Measurements from ENCODE around the gene PHLDA2. TPM values are rescaled to one million over a fixed set of nuclear protein-coding genes. Genes with fewer than 3 reads are reported as not detected.
A peak's percentile ranks its signal among the peaks of the same experiment; 100 is the strongest.
"Not testable (repeated sequence)": the region's sequence is repeated elsewhere in the genome, so short reads cannot be mapped to it uniquely, and the experiment has no call there.

PHLDA2 gene
- polyA plus RNA-seq, 2 of the 4 experiments (the other 2 are of a cell fraction): 7.0 to 49.6 TPM

- Histone ChIP-seq H3K9me3 (no peaks in the 10 kb centered on the region), H3K4me2 (no peak overlapping the region), H3K4me1 (peaks cover 31% of the 10 kb centered on the region), H3K4me3 (no peak overlapping the region), H3K27ac (0 out of 6 replicates have a peak overlapping the region, but pooled peaks of 1 of the 2 experiments have one; percentile 90)
- 94% methylated on average over 12 of the region's 13 CpGs for WGBS (ENCODE audit: missing lambda C conversion rate)
- ChIA-PET POLR2A (interaction anchor here (0.8 to 1.2 kb wide), 2 partner anchors 10 to 19 kb away, joined by 3 to 7 read pairs; partner anchors contain the start of gene PHLDA2), CTCF (interaction anchor here (0.5 to 5.6 kb wide), 6 partner anchors 12 to 377 kb away, joined by 3 to 29 read pairs (median 4); partner anchors contain the start of gene PHLDA2)
- FAIRE-seq (no peak), ATAC-seq (no peak), DNase-seq (ENCODE audit: low read depth in 1 of 2, low spot score in 1 of 2) (no peak)
- TF ChIP-seq HEYL (CRISPR knock-in tag; IDR thresholded peaks at IDR 0.05): no peak
- no peak for TF ChIP-seq JUN (IDR thresholded peaks at IDR 0.05)
- TF ChIP-seq FOSB (CRISPR knock-in tag; IDR thresholded peaks at IDR 0.05): no peak
- TF ChIP-seq RFX5 (IDR thresholded peaks at IDR 0.05): no peak
- TF ChIP-seq HES2 (IDR thresholded peaks at IDR 0.05): no peak
- no peak for TF ChIP-seq CBX8 (IDR thresholded peaks at IDR 0.05)
- no peak for TF ChIP-seq RAD21 (conservative IDR thresholded peaks at IDR 0.05 in 1 of 2, IDR thresholded peaks at IDR 0.05 in 1 of 2)
- no peak for TF ChIP-seq POLR2AphosphoS2 (conservative IDR thresholded peaks at IDR 0.05; ENCODE audit: low read length)
- no peak for TF ChIP-seq GATA3 (IDR thresholded peaks at IDR 0.05; ENCODE audit: borderline replicate concordance)
- no peak for TF ChIP-seq MYC (IDR thresholded peaks at IDR 0.05; ENCODE audit: borderline replicate concordance, low read length)
- TF ChIP-seq CBX2 (IDR thresholded peaks at IDR 0.05; ENCODE audit: borderline replicate concordance, low read depth): no peak
- TF ChIP-seq RARB (CRISPR knock-in tag; IDR thresholded peaks at IDR 0.05): no peak
- TF ChIP-seq ATOH8 (CRISPR knock-in tag; IDR thresholded peaks at IDR 0.05; ENCODE audit: low read depth): no peak
- no peak for TF ChIP-seq ESRRA (IDR thresholded peaks at IDR 0.05; ENCODE audit: borderline replicate concordance, low read length)
- TF ChIP-seq EP300 (IDR thresholded peaks at IDR 0.05): no peak
- TF ChIP-seq MAZ (IDR thresholded peaks at IDR 0.05; ENCODE audit: borderline replicate concordance, low read depth, low read length): no peak
- no peak for TF ChIP-seq ZSCAN20 (CRISPR knock-in tag; IDR thresholded peaks at IDR 0.05)
- no peak for TF ChIP-seq PBX3 (IDR thresholded peaks at IDR 0.05)
Observed at GRCh38 chr11:2910401-2910955, 18.7 kb downstream of the PHLDA2 start.

DNA sequence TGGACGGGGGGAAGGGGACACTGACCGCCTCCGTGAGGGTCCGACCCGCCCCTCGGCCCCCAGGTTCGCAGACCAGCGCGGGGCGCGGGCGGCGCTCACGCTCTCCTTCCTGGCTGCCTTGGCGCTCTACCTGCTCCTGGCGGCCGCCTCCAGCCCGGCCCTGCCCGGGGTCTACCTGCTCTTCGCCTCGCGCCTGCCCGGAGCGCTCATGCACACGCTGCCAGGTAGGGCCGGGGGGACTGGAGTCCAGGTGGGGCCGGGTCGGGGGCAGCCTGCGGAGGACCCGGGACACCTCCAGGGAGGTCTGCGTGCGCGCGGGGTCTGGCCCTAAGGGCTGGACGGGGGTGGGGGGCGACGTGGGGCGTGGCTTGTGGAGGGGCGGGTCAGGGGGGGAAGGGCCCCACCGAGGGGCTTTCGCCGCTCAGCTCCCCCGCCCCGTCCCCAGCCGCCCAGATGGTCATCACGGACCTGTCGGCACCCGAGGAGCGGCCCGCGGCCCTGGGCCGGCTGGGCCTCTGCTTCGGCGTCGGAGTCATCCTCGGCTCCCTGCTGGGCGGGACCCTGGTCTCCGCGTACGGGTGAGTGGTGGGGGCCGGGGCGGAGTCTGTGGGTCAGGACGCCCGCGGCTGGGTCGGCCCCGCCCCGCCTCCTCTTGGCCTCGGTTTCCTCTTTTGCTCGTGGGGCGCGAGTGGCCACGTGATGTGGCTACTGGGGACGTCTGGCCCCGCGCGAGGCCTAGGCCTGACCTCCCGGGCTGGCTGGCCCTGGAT, 19.9 kb downstream of the PHLDA2 start:
- no peak for ATAC-seq
- WGBS (ENCODE audit: missing lambda C conversion rate): 85% methylated on average over 15 of the region's 78 CpGs
- no peak overlapping the region for H3K27ac ChIP-seq
- no peak for FAIRE-seq
- POLR2A ChIA-PET: no interaction called here
- H3K4me3 ChIP-seq: no peak overlapping the region
- peaks cover 37% of the 10 kb centered on the region for H3K4me1 ChIP-seq
- CTCF ChIA-PET: interaction anchor here (1.0 to 5.6 kb wide), 3 partner anchors 16 to 21 kb away, joined by 3 to 29 read pairs (median 4); partner anchors contain the start of gene PHLDA2
- TF ChIP-seq EP300 (IDR thresholded peaks at IDR 0.05) (no peak), GATA3 (IDR thresholded peaks at IDR 0.05; ENCODE audit: borderline replicate concordance) (no peak)
- no peak for DNase-seq (ENCODE audit: low read depth in 1 of 2, low spot score in 1 of 2)
- H3K9me3 ChIP-seq: no peaks in the 10 kb centered on the region
- H3K4me2 ChIP-seq: no peak overlapping the region

GRCh38 chr11:2908130-2908529, 21.1 kb downstream of the PHLDA2 start:
- no peak overlapping the region for H3K27ac ChIP-seq
- peaks cover 38% of the 10 kb centered on the region for H3K4me1 ChIP-seq
- no peak overlapping the region for H3K4me2 ChIP-seq
- ChIA-PET CTCF (interaction anchor here (1.0 kb wide), 1 partner anchor 20 kb away, joined by 3 read pairs; no protein-coding TSS in a partner anchor), POLR2A (no interaction called here)
- H3K4me3 ChIP-seq: no peak overlapping the region
- no peak for FAIRE-seq
- no peaks in the 10 kb centered on the region for H3K9me3 ChIP-seq
- TF ChIP-seq RCOR1 (IDR thresholded peaks at IDR 0.05; ENCODE audit: low read depth, low read length) (no peak), MAX (IDR thresholded peaks at IDR 0.05) (no peak), JUN (IDR thresholded peaks at IDR 0.05) (no peak), BHLHE40 (IDR thresholded peaks at IDR 0.05; ENCODE audit: low read depth, low read length) (no peak), HOXB13 (CRISPR knock-in tag; IDR thresholded peaks at IDR 0.05; ENCODE audit: low read depth) (no peak), EHMT2 (IDR thresholded peaks at IDR 0.05; ENCODE audit: low read depth) (no peak), ZFP36 (IDR thresholded peaks at IDR 0.05; ENCODE audit: borderline replicate concordance, partially characterized antibody) (no peak), EP300 (IDR thresholded peaks at IDR 0.05) (no peak), RFX5 (IDR thresholded peaks at IDR 0.05) (no peak), CBX2 (IDR thresholded peaks at IDR 0.05; ENCODE audit: borderline replicate concordance, low read depth) (no peak), ZNF302 (CRISPR knock-in tag; IDR thresholded peaks at IDR 0.05) (no peak), MAFK (IDR thresholded peaks at IDR 0.05; ENCODE audit: partially characterized antibody) (no peak), FOXS1 (CRISPR knock-in tag; IDR thresholded peaks at IDR 0.05) (no peak), JUNB (IDR thresholded peaks at IDR 0.05) (no peak), NPAS2 (CRISPR knock-in tag; IDR thresholded peaks at IDR 0.05; ENCODE audit: borderline replicate concordance) (no peak)
- 94% methylated on average over 7 of the region's 14 CpGs for WGBS (ENCODE audit: missing lambda C conversion rate)
- DNase-seq (ENCODE audit: low read depth in 1 of 2, low spot score in 1 of 2): no peak
- no peak for ATAC-seq

GRCh38 chr11:2905299-2905698, 23.9 kb downstream of the PHLDA2 start:
- H3K27ac ChIP-seq; FAIRE-seq; H3K9me3 ChIP-seq; ATAC-seq; H3K4me3 ChIP-seq; DNase-seq (ENCODE audit: low read depth in 1 of 2, low spot score in 1 of 2); H3K4me2 ChIP-seq: not testable (repeated sequence)
- 95% methylated on average over 7 of the region's 7 CpGs for WGBS (ENCODE audit: missing lambda C conversion rate)
- ChIA-PET POLR2A (interaction anchor here (4.4 kb wide), 1 partner anchor 24 kb away, joined by 74 read pairs; the partner anchor contains the start of gene PHLDA2), CTCF (interaction anchor here (0.7 to 7.3 kb wide), 5 partner anchors 14 to 373 kb away, joined by 3 to 90 read pairs (median 12); partner anchors contain the start of gene PHLDA2)
- peaks cover 22% of the 10 kb centered on the region for H3K4me1 ChIP-seq

Data from A549 (cell line).